HCT116 (cell line): ENCODE measurements around the gene PRLHR.

Experiments
- CEBPB ChIP-seq: IDR thresholded peaks from 2 replicates; pipeline ENCODE4 v1.6.1; 2012; ENCODE audit warnings: low read depth
- CTCF ChIP-seq, 3 experiments: fragments of 200-600 bp in 1 of 3; sonication (generic) in 1 of 3; IDR thresholded peaks in 2 of 3; conservative IDR thresholded peaks in 1 of 3; 2 replicates each; pipeline ENCODE4 v1.5.1; 2012 to 2017; ENCODE audit warnings: low read depth in 2 of 3, low read length in 2 of 3, antibody characterized with exemption in 1 of 3, borderline replicate concordance in 1 of 3, control low read depth in 1 of 3, mild to moderate bottlenecking in 1 of 3, mixed read lengths in 1 of 3, mixed run types in 1 of 3, moderate library complexity in 1 of 3; ENCODE audit not compliant: insufficient read depth in 1 of 3
- EGR1 ChIP-seq: IDR thresholded peaks from 2 replicates; pipeline ENCODE4 v1.6.1; 2012; ENCODE audit warnings: low read depth
- EZH2 ChIP-seq: fragments of 200-600 bp; sonication (generic); IDR thresholded peaks from 2 replicates; pipeline ENCODE4 v1.6.1; 2017; ENCODE audit warnings: antibody characterized with exemption, mixed run types
- EZH2phosphoT487 ChIP-seq: fragments of 200-600 bp; IDR thresholded peaks from 2 replicates; pipeline ENCODE4 v1.6.1; 2018; ENCODE audit warnings: antibody characterized with exemption, borderline replicate concordance
- JUND ChIP-seq: IDR thresholded peaks from 2 replicates; pipeline ENCODE4 v1.6.1; 2012
- POLR2A ChIP-seq: IDR thresholded peaks from 2 replicates; pipeline ENCODE4 v1.7.0; 2011; ENCODE audit warnings: borderline replicate concordance; ENCODE audit not compliant: insufficient read depth, insufficient read length; ENCODE audit errors: extremely low read depth
- POLR2AphosphoS5 ChIP-seq: IDR thresholded peaks from 2 replicates; pipeline ENCODE4 v1.6.1; 2011; ENCODE audit warnings: mild to moderate bottlenecking, low read depth, low read length, moderate library complexity
- RAD21 ChIP-seq: IDR thresholded peaks from 2 replicates; pipeline ENCODE4 v1.6.1; 2012; ENCODE audit warnings: low read depth, mild to moderate bottlenecking
- REST ChIP-seq: IDR thresholded peaks from 2 replicates; pipeline ENCODE4 v1.6.1; 2012; ENCODE audit warnings: low read depth
- TCF7L2 ChIP-seq: IDR thresholded peaks from 2 replicates; pipeline ENCODE4 v1.7.0; 2011; ENCODE audit warnings: borderline replicate concordance, inconsistent platforms; ENCODE audit not compliant: insufficient read depth, insufficient read length; ENCODE audit errors: extremely low read depth
- YY1 ChIP-seq: IDR thresholded peaks from 2 replicates; pipeline ENCODE4 v1.6.1; 2011; ENCODE audit warnings: low read length, low read depth, moderate library complexity, mild to moderate bottlenecking; ENCODE audit not compliant: insufficient replicate concordance; ENCODE audit errors: extremely low read depth
- ZNF274 ChIP-seq: fragments of 200-500 bp; sonication (Bioruptor generic); IDR thresholded peaks from 2 replicates; pipeline ENCODE4 v1.6.1; 2014; ENCODE audit warnings: mild to moderate bottlenecking, low read depth, low read length, inconsistent platforms

GRCh38 chr10:118628397-118628796, 32.9 kb upstream of the PRLHR start:
- TF ChIP-seq CTCF (IDR thresholded peaks at IDR 0.05 in 2 of 3, conservative IDR thresholded peaks at IDR 0.05 in 1 of 3; ENCODE audit: borderline replicate concordance in 1 of 3, insufficient read depth in 1 of 3, low read depth in 2 of 3, low read length in 2 of 3) (no peak), EZH2 (no peak), POLR2A (no peak), RAD21 (no peak), POLR2AphosphoS5 (no peak), EZH2phosphoT487 (no peak), REST (no peak), EGR1 (no peak), ZNF274 (no peak), TCF7L2 (no peak), CEBPB (no peak), YY1 (no peak), JUND (no peak)
